B cell (primary cell): ENCODE results near the gene KAZN.

ENCODE experiments used
- CTCF ChIP-seq: fragments of 200-600 bp; IDR thresholded peaks from one replicate; pipeline ENCODE4 v1.8.0; 2022; ENCODE audit warnings: antibody characterized with exemption, mild to moderate bottlenecking
- EZH2 ChIP-seq: IDR thresholded peaks from 2 replicates; pipeline ENCODE4 v1.6.1; 2012; ENCODE audit warnings: borderline replicate concordance, low read depth, mild to moderate bottlenecking, moderate library complexity, low read length; ENCODE audit not compliant: insufficient read depth, poor library complexity, severe bottlenecking

GRCh38 chr1:14909920-14910460 is 311.5 kb downstream of the KAZN start:
- TF ChIP-seq CTCF (no peak), EZH2 (no peak)
